HG03135 (cell line): Measurements from ENCODE around the gene SPRN.
"Not testable (repeated sequence)": the region's sequence is repeated elsewhere in the genome, so short reads cannot be mapped to it uniquely, and the experiment has no call there.

Source experiments
- ATAC-seq: cut with Tn5 transposase; IDR thresholded peaks from one replicate; pipeline ENCODE4 v1.9.1; 2021; ENCODE audit warnings: mild to moderate bottlenecking, moderate library complexity; ENCODE audit not compliant: unreplicated experiment

Gene SPRN, protein sequence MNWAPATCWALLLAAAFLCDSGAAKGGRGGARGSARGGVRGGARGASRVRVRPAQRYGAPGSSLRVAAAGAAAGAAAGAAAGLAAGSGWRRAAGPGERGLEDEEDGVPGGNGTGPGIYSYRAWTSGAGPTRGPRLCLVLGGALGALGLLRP

DNA sequence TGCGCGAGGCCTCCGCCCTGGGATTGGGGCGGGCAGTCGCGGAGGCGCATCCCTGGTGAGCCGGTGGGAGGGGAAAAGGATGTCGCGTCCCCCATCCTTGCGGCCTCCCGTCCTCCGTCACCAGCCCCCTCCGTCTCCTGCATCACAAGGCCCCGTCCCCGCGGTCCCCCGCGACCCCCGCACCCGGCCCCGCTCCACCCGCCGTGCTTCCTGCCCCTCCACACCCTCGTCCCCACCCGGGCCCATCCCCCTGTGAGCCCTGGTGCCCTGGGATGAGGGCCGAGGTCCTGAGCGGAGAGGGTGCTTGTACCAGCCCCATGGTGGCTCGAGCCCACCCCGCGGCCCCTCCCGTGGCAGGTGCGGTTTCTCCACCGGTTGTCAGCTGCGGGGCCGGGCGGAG is at the start of gene SPRN:
Gene SPRN (minus strand): TSS at position 25 of the 400 bp plus-strand sequence. CDS start 944 bp downstream, outside the sequence.
- not testable (repeated sequence) for ATAC-seq

DNA sequence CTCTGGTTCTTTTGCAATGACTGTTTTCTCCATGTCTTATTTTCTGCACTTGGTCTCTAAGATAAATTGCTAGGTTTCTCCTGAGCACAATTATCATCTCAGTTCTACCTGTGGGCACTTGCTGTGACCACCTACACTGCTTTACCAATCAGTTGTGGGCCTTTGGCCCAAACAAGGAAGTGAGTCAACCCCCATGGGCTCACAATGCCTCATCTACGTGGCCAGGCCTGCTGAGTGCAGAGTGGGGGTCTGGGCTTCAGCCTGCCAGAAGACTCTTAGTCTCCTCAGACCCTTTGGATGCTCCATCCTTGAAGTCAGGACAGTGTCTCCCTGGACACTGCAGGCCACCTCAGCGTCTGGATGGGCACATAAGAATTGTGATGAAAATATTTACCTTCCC is 49.6 kb upstream of the SPRN start:
- no peak for ATAC-seq

DNA sequence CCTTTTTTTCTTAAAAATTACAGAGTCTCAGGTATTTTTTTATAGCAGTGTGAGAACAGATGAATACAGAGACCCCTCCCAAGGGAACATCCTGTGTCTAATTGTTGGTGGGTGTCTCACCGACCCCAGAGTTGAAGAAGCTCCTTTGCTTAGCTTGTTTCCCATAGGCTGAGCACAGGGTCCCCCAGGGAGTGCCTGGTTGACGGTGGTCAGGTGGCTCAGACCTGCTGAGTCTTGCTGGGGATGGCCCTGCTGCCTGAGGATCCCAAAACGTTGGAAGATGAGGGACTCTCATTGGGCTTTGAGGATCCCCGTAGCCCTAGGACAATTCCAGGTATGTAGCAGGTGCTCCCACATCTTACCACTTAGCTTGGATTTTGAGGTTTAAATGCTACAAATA is 48.8 kb upstream of the SPRN start:
- no peak for ATAC-seq

DNA sequence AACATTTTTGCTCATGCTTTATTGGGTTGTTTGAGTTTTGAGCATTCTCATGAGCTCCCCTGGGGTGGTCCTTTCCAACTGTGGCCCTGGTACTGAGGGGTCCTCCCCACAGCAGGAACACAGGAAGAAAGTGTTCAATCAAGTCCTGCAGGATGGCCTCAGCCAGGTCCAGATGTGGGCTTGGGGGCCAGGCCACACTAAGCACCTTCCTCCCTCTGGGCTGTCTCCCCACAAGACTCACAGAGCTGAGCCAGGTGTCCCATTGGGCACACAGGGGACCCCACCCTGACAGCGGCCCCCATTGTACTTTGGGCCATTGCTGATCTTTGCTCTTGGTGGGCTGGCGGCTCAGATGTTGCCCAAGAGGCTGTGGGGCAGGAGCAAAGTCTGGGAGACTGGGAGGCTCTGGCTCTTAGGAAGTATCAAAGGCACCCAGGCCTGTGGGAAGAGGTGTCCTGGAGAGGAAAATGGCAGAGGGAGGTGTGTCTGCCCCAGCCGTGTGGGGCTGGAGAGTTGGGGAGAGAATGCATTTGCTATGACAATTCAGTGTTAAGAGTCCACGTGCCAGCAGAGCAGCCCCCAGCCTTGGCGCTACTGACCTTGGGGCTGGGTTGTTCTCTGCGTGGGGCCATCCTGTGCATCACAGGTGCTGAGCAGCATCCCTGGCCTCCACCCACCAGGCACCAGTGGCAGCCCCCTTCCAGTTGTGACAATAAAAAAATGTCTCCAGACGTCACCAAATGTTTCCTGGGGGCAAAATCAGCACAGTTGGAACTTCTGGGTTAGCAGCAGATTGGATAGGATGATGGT is 47.1 kb upstream of the SPRN start:
- no peak for ATAC-seq

DNA sequence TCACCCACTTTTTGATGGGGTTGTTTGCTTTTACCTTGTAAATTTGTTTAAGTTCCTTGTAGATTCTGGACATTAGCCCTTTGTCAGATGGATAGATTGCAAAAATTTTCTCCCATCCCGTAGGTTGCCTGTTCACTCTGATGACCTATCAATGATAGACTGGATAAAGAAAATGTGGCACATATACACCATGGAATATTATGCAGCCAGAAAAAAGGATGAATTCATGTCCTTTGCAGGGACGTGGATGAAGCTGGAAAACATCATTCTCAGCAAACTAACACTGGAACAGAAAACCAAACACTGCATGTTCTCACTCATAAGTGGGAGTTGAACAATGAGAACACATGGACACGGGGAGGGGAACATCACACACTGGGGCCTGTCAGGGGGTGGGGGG is 44.8 kb upstream of the SPRN start:
- not testable (repeated sequence) for ATAC-seq

DNA sequence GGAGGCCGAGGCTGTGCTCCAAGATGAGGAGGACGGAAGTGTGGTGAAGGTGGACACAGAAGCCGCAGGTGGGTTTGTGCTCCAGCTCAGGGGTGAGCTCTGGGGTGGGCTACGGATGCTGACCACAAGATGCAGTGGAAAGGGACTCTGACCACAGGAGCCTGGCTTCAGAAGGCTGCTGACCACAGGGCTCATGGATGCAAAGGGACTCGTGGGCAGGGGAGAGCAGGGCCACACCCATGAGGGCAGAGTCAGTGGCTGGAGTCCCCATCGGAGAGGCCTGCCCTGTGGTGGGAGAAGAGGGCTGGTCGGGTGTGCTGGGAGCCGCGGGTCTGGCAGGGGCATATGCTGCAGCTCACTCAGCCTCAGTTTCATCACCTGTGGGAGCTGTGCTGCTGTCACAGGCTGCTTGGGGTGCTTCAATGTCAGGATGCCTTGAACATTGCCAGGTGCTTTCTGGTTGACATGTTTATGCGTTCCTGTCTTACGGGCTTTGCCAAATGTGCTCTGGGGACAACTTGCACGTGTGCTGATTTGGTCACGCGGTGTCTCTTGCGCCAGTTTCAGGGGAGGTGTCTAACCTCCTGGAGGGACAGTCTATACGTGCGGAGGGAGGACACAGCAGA is 43.0 kb upstream of the SPRN start:
- ATAC-seq: no peak

DNA sequence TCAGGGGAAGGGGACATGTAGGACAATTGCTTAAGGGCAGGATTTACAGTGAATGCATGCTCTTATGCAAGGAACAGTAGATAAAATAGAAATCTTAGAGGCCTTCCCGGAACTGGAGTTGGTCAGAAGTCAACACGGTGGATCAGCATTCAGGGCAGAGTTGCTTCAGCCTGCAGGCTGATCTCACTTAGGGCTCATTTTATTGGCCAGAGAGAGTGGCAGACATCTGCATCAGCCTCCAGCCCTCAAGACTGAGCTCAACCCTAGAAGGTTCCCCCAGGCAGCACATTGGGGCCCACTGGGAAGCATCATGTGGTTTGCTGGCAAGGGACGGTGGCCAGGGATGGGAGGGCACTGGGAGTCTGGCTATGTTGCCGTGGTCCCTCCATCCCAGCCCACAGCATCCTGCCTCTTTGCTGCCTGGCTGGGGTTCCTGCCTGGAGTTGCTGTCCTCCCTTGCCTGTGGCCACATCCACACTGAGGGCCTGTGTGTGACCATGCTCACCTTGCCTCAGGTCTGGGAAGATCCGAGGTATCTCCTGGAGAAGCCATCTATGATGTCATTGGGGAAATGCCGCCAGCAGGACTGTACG is 42.4 kb upstream of the SPRN start:
- ATAC-seq: no peak

DNA sequence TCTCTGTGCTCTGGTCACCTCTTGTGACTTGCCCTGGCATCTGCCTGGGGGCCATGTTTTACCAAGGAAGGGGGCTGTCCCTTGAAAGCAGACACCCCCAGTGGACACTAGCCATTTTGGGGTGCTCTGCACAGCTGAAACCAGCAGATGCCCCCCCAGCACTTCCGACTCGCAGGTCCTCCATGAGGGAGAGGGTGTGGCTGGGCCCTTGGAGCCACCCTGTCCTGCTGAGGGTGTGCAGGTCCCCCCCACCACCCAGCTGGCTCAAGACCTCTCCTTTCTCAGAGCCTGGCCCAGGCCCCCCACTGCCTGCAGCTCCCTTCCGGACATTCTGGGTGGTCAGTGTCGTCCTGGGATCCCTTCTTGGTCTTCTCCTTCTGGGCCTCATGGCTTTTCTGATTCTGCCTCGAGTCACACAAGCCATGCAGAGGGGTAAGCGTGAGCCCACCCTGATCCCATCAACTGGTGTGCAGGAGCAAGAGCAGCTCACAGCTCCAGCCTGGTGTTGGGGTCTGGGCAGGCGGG is 41.6 kb upstream of the SPRN start:
- no peak for ATAC-seq

DNA sequence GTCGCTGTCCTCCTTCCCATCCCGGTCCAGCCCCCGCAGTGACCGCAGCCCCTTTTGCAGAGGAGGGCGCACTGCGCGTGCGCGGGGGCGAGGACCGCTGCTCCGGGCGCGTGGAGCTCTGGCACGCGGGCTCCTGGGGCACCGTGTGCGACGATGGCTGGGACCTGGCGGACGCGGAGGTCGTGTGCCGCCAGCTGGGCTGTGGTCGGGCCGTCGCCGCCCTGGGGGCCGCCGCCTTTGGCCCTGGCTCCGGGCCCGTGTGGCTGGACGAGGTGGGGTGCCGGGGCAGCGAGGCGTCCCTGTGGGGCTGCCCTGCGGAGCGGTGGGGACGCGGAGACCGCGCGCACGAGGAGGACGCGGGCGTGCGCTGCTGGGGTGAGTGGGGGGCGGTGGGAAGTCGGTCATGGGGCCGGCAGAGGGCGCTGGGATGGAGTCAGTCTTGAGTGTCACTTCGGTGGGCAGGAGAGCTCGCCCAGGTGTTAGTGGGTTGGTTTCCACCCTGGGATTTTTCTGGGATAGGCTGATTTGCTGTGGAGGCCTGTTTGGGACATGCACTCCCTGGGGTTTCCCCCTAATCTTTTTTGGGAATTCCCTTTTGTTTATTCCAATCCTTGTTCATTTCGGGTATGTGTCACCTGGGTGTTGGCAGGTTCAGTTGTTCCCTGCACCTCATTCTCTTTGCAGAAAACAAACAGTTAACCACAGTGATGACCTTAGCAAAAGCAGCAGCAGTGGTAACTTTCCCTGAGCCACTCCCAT is 40.9 kb upstream of the SPRN start:
- no peak for ATAC-seq

DNA sequence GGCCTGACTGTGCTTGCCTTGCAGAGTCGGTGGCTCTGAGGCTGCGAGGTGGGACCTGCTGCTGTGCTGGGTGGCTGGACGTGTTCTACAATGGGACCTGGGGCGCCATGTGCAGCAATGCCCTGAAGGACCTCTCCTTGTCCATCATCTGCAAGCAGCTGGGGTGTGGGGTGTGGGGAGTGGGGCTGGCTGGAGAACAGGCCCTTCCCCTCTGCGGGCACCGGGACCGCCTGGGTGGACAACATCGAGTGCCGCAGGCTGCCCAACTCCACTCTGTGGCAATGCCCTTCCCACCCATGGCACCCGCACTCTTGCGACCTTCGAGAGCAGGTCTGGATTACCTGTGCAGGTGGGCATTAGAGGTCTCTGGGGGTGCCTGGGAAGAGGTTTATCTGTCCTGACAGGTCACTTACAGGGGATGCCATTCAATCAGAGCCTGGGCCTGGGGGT is 40.2 kb upstream of the SPRN start:
- ATAC-seq: no peak

DNA sequence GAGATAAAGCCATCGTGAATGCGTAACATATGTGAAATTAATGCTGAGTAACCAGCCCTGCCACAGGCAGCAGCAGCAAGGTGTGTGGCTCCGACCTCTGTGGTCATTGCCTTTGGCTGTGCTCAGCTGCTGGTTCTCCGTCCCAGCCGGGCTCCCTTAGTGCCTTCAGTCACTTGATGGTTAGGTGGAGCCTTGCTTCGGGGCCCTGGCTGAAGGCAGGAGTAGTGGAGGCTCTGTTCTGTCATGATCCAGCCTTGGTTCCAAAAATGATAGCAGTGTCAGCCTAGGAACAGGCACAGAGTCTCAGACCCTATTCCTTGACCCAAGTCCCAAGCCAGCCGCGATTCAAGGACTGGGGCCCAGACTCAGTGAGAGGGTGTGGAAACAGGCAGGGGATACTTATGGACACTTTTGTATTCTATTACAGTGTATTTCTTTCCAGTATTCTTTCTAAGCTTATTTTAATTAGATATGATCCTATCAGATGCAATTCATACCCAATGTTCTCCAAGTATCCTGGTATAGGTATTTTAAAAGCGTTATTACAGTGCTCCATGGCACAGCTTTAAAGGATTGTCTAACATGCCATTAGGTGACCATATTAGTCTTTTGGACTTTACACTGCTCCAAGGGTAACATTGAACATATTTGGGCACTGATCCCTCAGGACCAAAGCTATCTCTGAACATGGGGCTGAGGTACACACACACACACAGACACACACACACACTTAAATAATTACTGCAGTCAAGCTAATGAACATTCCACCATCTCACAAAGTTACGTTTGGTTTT is 38.3 kb upstream of the SPRN start:
- ATAC-seq: no peak

DNA sequence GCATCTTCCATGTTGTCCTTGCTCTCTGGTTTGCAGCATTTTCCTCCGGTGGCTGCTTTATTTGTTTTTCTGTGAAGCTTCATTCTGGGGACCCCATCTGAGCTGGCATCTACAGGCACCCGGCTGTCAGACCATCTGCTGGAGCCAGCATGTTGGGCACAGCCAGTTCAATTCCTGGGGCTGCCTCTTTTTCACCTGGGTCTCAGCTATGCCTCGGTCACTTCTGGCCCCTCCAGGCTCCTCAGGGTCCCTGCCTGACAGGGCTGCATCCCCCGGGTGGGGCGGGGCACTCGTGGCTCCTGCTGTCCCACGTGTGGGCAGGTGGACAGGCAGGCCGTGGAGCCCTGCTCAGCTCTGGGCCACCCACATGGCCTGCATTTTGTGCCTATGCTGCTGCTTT is 37.4 kb upstream of the SPRN start:
- ATAC-seq: no peak

DNA sequence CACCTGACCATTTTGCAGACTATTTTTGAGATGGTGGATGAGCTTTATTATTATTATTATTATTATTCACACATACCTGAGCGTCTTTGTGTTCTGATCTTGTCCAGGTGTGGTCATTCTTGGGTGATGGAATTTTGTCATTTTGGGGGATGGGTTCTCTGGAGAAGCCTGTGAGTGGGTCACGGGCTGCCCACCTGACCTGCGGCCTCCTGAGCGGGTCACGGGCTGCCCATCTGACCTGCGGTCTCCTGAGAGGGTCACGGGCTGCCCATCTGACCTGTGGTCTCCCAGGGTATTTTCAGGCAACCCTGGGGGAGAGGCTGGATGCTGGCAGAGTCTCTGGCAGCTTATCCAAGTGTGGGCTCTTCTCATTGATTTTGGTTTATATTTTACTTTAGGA is 36.6 kb upstream of the SPRN start:
- no peak for ATAC-seq

DNA sequence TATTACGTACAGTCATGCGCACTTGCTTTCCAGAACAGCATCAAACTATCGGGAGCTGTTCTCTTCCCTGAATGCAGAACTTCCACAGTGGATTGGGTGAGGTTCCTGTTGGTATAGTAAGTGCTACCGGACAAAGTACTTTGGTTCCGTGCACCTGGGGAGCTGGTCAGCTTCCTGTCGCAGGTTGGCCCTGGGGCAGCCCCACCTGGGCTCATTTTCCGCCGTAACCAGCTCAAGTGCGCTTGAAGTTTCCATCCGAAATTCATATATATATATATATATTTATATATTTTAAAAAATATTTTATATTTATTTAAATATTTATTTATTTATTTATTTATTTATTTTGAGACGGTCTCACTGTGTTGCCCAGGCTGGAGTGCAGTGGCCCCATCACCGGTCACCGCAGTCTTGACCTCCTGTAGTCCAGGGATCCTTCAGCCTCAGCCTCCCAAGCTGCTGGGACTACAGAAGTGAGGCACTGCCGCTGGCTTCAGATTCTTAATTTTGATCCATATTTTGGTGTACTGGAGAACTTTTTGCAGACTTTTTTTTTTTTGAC is 35.9 kb upstream of the SPRN start:
- ATAC-seq: no peak

DNA sequence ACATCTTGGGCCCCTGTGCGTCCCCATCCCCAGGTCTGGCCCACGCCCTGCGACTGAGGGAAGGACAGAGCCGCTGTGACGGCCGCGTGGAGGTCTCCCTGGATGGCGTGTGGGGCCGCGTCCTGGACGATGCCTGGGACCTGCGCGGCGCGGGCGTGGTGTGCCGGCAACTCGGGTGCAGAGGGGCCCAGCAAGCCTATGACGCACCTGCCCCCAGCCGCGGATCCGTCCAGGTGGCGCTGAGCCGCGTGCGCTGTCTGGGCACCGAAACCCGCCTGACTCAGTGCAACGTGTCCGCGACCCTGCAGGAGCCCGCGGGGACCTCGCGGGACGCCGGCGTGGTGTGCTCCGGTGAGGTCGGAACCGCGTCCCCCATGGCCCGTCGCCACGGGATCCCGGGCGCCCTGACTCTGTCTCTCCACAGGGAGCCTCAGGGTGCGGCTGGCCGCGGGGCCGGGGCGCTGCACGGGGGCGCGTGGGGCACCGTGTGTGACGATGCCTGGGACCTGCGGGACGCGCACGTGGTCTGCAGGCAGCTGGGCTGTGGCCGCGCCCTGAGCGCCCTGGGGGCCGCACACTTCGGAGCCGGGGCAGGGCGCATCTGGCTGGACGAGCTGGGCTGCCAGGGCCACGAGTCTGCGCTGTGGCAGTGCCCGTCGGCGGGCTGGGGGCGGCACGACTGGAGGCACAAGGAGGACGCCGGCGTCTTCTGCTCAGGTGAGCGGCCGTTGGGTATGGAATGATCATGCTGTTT is 35.2 kb upstream of the SPRN start:
- no peak for ATAC-seq

DNA sequence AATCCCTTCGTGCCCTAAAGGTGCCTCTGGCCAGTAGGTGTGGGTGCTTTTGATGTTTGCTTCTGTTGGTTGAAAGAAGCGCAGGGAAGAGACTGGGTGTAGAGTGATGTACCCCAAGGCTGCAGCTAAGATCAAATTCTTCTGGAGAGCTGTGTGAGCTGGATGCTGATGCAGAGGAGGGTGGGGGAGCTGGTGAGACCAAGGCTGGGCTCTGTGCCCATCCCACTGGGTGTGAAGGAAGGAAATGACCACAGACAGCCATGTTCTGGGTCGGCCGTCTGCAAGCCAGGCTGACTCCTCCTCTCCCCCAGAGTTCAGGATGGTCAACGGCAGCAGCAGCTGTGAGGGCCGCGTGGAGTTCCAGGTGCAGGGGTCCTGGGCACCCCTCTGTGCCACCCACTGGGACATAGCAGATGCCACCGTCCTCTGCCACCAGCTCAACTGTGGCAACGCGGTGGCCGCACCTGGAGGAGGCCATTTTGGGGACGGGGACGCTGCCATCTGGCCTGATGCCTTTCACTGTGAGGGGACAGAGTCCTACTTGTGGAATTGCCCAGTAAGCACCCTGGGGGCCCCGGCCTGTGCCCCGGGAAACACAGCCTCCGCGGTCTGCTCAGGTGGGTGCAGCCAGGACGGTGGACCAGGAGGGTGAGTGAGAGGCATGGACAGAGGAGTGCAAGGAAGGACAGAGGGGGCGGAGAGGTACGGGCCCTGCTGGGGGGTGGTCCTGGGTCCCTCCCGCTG is 34.5 kb upstream of the SPRN start:
- ATAC-seq: no peak

DNA sequence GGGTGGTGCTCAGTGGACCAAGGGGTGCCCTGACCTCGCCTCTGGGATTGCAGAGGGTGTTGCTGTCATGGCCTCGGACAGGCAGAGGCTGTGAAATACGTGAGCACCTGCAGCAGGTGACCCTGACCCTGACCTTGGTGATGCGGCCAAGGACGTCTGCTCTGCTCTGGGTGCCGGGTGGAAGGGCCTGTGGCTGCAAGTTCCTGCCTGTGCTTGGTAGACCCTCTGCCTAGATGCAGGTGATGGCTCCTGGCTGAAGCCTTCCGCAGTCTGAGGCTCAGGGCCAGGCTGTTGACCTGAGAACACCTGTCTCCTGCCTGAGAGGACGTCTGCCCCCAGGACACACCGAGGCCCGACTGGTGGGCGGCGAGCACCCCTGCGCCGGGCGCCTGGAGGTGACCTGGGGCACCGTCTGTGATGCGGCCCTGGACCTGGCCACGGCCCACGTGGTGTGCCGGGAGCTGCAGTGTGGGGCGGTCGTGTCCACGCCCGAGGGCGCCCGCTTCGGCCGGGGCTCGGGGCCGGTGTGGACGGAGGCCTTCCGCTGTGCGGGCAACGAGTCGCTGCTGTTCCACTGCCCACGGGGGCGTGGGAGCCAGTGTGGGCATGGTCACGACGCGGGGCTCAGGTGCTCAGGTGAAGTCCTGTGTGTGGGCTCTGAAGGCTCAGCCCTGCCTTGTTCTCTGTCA is 33.7 kb upstream of the SPRN start:
- ATAC-seq: no peak
